ENCODE results near the gene ZNF385B.

Gene ZNF385B

DNA sequence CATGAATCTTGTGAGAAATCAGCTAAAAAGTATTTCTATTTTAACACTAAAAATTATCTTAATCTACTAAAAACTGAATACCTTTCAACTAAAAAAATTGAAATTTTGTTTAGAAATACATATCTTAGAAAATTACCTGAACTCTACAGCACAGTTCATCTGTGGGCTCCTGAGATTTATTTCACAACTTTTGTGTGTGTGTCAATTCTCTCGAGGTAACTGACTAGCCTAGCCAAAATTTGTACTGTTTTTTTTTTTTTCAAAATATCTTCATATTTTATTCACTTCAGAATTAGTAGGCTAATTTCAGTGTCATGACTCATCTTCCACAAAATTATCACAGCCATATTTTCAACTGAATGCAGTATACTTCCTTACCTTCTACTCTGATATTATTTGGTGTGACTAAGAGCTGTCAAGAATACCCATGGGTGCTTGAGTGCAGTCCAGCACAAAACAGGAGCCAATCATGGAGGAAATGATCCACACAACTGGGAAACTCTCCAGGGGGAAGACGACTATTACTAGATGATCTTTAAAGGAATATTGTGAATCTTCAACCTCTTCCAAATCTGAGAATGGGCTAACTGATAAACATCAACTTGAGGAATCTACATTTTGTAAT, 174.6 kb downstream of the ZNF385B start:
- no peak for TF ChIP-seq CTCF (conservative IDR thresholded peaks at IDR 0.05; ENCODE audit: control insufficient read depth, insufficient read depth, low read depth, low read length)
- DNase-seq (ENCODE audit: low read depth) = peak; percentile 84
- no peak overlapping the region for H3K4me3 ChIP-seq (ENCODE audit: control insufficient read depth, low read depth, low read length)

DNA sequence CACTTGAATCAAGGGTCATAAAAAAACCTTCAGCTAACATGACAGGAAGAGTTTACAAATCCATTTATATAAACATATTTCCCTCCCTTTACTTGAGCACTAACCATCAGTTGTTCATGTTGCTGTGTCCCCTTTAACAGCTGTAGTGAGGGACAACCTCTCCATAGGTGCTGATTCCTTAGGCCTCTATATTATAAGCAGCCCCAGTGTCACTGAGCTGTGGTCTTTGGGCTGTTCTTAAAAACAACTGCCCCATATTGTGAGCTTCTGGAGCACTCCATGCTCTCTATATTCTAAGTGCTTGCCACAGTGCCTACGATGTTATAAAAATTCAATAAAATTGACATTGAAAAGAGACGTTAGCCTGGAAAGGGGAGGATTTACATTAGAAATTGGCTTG, 175.3 kb downstream of the ZNF385B start:
- H3K4me3 ChIP-seq (ENCODE audit: control insufficient read depth, low read depth, low read length) = no peak overlapping the region
- TF ChIP-seq CTCF (conservative IDR thresholded peaks at IDR 0.05; ENCODE audit: control insufficient read depth, insufficient read depth, low read depth, low read length) = no peak
- DNase-seq (ENCODE audit: low read depth) = no peak

DNA sequence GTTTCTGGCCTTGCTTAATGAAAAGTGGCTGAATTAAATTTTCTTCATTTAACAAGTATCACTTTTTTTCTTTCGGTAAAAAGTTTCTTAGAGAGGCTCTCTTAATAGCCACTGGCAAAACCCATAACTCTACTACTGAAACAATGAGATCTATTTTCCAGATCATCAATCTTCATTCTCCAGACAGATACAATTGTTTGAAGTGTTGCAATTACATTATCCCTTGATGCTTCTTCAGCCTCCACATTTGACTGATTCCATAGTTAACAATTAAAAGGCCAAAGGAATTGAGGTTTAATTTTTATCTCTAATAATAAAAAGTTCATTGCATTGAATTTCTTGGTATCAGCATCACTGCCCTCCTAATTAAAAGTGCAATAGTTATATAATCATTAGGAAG, 176.3 kb downstream of the ZNF385B start:
- no peak for DNase-seq (ENCODE audit: low read depth)
- TF ChIP-seq CTCF (conservative IDR thresholded peaks at IDR 0.05; ENCODE audit: control insufficient read depth, insufficient read depth, low read depth, low read length) = no peak
- no peak overlapping the region for H3K4me3 ChIP-seq (ENCODE audit: control insufficient read depth, low read depth, low read length)

DNA sequence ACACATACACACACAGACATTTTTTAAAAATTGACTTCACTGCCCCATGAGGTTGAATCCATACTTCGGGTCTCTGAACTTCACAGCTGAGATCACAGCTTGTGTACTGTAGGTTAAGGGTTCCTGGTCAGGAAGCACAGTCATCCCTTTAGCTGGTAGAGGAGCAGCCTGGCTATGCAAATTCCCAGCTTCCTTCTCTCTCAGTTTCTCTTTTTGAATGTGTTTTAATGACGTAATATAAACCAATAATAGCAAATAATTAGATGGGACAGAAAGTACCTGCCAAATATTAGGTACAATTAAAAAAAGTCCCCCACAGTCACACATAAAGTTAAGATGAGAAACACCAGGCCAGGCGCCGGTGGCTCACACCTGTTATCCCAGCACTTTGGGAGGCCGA, 178.7 kb downstream of the ZNF385B start:
- TF ChIP-seq CTCF (conservative IDR thresholded peaks at IDR 0.05; ENCODE audit: control insufficient read depth, insufficient read depth, low read depth, low read length) = no peak

DNA sequence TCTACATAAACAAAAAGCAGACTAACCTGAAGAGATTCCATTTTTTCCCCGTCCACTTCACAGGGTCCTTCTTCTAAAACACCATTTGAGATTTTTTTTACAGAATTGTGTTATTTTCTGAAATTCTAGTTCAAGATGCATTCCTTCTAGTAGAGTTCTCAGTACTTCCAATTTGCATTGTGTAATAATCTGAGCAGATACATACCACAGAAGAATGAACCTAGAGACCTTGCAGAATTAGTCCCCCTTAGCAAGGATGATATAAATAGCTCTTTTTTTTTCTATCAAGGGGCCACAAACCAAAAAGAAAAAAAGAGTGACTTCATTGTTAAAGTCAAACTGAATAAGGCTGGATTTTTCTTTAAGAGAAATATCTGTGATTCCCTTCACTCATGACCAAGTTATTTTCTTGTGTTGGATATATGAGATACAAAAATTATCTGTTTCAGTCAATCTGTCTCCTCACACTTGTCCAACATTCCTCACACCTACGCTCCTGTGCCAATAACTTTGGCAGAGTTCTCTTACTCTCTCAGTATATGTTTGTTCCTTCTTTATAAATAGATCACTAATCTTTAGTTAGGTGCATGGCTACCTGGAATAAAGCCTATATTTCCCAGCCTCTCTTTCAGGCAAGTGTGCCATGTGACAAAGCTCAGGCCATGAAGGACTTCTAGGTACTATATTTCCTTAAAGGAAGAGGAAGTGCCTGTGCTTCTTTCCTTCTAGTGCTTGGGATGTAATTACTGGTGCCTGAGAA, 183.5 kb downstream of the ZNF385B start:
- H3K4me3 ChIP-seq (ENCODE audit: control insufficient read depth, low read depth, low read length) = no peak overlapping the region
- DNase-seq (ENCODE audit: low read depth) = no peak
- no peak for TF ChIP-seq CTCF (conservative IDR thresholded peaks at IDR 0.05; ENCODE audit: control insufficient read depth, insufficient read depth, low read depth, low read length)

More for the DNA sequence above, 178.7 kb downstream of the ZNF385B start:
- no peak for DNase-seq (ENCODE audit: low read depth)
- no peak overlapping the region for H3K4me3 ChIP-seq (ENCODE audit: control insufficient read depth, low read depth, low read length)

- DNase-seq (ENCODE audit: low read depth) = no peak
- no peak for TF ChIP-seq CTCF (conservative IDR thresholded peaks at IDR 0.05; ENCODE audit: control insufficient read depth, insufficient read depth, low read depth, low read length)
- H3K4me3 ChIP-seq (ENCODE audit: control insufficient read depth, low read depth, low read length) = no peak overlapping the region
These were observed 184.2 kb downstream of the ZNF385B start for GRCh38 chr2:179677077-179677688.
